CD4-positive, alpha-beta memory T cell (primary cell): Measurements from ENCODE around the gene CLEC4F. TPM values are rescaled to one million over a fixed set of nuclear protein-coding genes. Genes with fewer than 3 reads are reported as not detected.

Source experiments
- CTCF ChIA-PET: fragments of 350-600 bp; sonication (Branson Sonifier 250); formaldehyde crosslinking; loops from one replicate; lab custom pipeline; 2021; ENCODE audit warnings: inconsistent platforms; ENCODE audit not compliant: partially characterized antibody; lab: Charles Lee
- POLR2A ChIA-PET: fragments of 350-600 bp; sonication (Branson Sonifier 250); formaldehyde crosslinking; loops from one replicate; lab custom pipeline; 2021; ENCODE audit not compliant: partially characterized antibody; lab: Charles Lee
- DNase-seq, 5 donors: peaks; one replicate each; pipeline versions ENCODE4 v3.0.0 to v3.0.0-alpha.2; 2020 to 2022; ENCODE audit warnings: mixed read lengths in 1 of 5
- H3K27ac ChIP-seq: one replicate; pipeline ENCODE4 v1.7.0; 2013; ENCODE audit warnings: low read depth, low read length
- H3K27me3 ChIP-seq: 2 replicates; pipeline ENCODE4 v1.7.0; 2013; ENCODE audit warnings: mild to moderate bottlenecking, low read length, moderate library complexity; ENCODE audit not compliant: insufficient read depth
- H3K36me3 ChIP-seq: 2 replicates; pipeline ENCODE4 v1.7.0; 2013; ENCODE audit warnings: mild to moderate bottlenecking, low read length, moderate library complexity; ENCODE audit not compliant: insufficient read depth
- H3K4me1 ChIP-seq: 2 replicates; pipeline ENCODE4 v1.7.0; 2013; ENCODE audit warnings: mild to moderate bottlenecking, low read length, moderate library complexity; ENCODE audit not compliant: insufficient read depth
- H3K4me3 ChIP-seq, 2 donors: one replicate each; pipeline ENCODE4 v1.7.0; 2013; ENCODE audit warnings: low read length in 2 of 2, mild to moderate bottlenecking in 1 of 2
- H3K9me3 ChIP-seq, 2 donors: one replicate each; pipeline ENCODE4 v1.7.0; 2013; ENCODE audit warnings: low read length in 2 of 2, control low read depth in 1 of 2; ENCODE audit not compliant: control insufficient read depth in 1 of 2
- H3K27ac Mint-ChIP-seq, 7 donors: one replicate each; pipeline ENCODE4 v1.8.0; 2020 to 2021; ENCODE audit warnings: mixed read lengths in 7 of 7, mild to moderate bottlenecking in 6 of 7, inconsistent platforms in 3 of 7, moderate library complexity in 3 of 7
- H3K27me3 Mint-ChIP-seq, 2 donors: one replicate each; pipeline ENCODE4 v1.8.0; 2020 to 2021; ENCODE audit warnings: mixed read lengths in 2 of 2
- H3K36me3 Mint-ChIP-seq, 2 donors: one replicate each; pipeline ENCODE4 v1.8.0; 2020 to 2021; ENCODE audit warnings: mixed read lengths in 2 of 2, inconsistent platforms in 1 of 2, mild to moderate bottlenecking in 1 of 2
- H3K4me1 Mint-ChIP-seq, 4 donors: one replicate each; pipeline ENCODE4 v1.8.0; 2020 to 2021; ENCODE audit warnings: mixed read lengths in 4 of 4, mild to moderate bottlenecking in 1 of 4
- H3K4me3 Mint-ChIP-seq, 8 donors: one replicate each; pipeline ENCODE4 v1.8.0; 2020 to 2021; ENCODE audit warnings: mixed read lengths in 8 of 8, mild to moderate bottlenecking in 7 of 8, moderate library complexity in 6 of 8, inconsistent platforms in 3 of 8
- H3K9me3 Mint-ChIP-seq, 8 donors: one replicate each; pipeline ENCODE4 v1.8.0; 2020 to 2021; ENCODE audit warnings: mixed read lengths in 8 of 8, mild to moderate bottlenecking in 5 of 8, inconsistent platforms in 3 of 8, moderate library complexity in 1 of 8
- intact Hi-C: fragments of 100-400 bp; cut with micrococcal nuclease; formaldehyde crosslinking; loops from one replicate; pipeline ENCODE4 v1.15.1; 2023
- polyA plus RNA-seq, 2 donors: library from polyadenylated mRNA; unstranded; fragments of 300-500 nt; fragmentation: Illumina TruSeq; gene quantifications; one replicate each; pipeline ENCODE4 v1.2.3, GENCODE V29; 2021
- total RNA-seq, 2 experiments: library from RNA; stranded (reverse); gene quantifications; one replicate each; pipeline ENCODE4 v1.2.3, GENCODE V29; 2021

Gene CLEC4F, protein sequence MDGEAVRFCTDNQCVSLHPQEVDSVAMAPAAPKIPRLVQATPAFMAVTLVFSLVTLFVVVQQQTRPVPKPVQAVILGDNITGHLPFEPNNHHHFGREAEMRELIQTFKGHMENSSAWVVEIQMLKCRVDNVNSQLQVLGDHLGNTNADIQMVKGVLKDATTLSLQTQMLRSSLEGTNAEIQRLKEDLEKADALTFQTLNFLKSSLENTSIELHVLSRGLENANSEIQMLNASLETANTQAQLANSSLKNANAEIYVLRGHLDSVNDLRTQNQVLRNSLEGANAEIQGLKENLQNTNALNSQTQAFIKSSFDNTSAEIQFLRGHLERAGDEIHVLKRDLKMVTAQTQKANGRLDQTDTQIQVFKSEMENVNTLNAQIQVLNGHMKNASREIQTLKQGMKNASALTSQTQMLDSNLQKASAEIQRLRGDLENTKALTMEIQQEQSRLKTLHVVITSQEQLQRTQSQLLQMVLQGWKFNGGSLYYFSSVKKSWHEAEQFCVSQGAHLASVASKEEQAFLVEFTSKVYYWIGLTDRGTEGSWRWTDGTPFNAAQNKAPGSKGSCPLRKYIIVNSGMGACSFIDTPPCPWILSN
- total RNA-seq (not detected), polyA plus RNA-seq (not detected)

DNA sequence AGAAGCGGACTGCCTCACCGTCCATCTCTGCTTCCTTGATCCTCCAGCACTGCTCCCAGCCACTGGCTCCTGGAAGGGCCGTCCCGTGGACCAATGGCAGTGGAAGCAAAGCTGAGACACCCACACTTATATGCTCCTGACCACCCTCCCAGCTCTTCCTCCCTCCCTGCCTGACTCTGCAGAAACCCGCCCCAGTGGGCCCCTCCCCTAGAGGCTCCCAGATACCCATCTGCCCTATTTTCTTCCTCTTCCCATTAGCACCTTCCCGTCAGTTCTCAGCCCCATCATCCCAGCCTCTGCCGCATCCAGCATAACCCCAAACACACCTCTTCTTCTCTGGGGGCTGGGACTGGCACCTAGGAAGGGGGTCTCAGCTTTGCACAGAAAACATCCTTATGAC, at the start of gene CLEC4F:
CLEC4F (minus strand) TSS at position 101 of the 400 bp plus-strand sequence; CDS start at position 25, 76 bp downstream.
- intact Hi-C loops: no loop called here
- no peaks in the 10 kb centered on the region for H3K9me3 ChIP-seq
- no peak within 1 kb of the TSS for H3K4me3 ChIP-seq
- peaks cover 3 to 9% of the 10 kb centered on the region in 2 donors for H3K27me3 Mint-ChIP-seq
- CTCF ChIA-PET: no interaction called here
- peaks cover 0 to 11% (median 7%) of the 10 kb centered on the region in 4 donors for H3K4me1 Mint-ChIP-seq
- H3K36me3 Mint-ChIP-seq: no peaks in the 10 kb centered on the region
- peaks cover 11% of the 10 kb centered on the region for H3K4me1 ChIP-seq
- DNase-seq: no peak
- peak within 1 kb of the TSS in 1 of 8 donors; percentile 7 for H3K4me3 Mint-ChIP-seq
- no peak within 1 kb of the TSS for H3K27ac ChIP-seq
- POLR2A ChIA-PET: no interaction called here
- H3K27ac Mint-ChIP-seq: no peak within 1 kb of the TSS
- no peaks in the 10 kb centered on the region for H3K27me3 ChIP-seq
- H3K9me3 Mint-ChIP-seq: peaks cover 0 to 2% (median 0%) of the 10 kb centered on the region in 8 donors
- H3K36me3 ChIP-seq: no peaks in the 10 kb centered on the region

DNA sequence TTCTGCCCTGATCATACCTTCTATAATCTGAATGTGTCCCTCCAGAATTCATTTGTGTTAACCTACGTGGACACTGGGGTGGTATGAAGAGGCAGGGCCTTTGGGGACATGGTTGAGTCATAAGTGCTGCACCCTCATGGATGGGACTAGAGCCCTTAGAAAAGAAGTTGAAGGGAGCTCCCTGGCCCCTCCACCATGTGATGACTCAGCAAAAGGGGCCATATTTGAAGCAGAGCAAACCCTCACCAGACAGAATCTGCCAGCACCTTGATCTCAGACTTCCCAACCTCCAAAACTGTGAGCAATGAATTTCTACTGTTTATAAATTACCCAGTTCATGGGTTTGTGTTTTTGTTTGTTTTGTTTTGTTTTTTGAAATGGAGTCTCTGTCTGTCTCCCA, 48.6 kb upstream of the CLEC4F start:
- no peak for DNase-seq
- no peak overlapping the region for H3K27ac Mint-ChIP-seq
- H3K4me1 Mint-ChIP-seq: peaks cover 0 to 6% (median 3%) of the 10 kb centered on the region in 4 donors
- Histone ChIP-seq H3K27ac (no peak overlapping the region), H3K4me1 (peaks cover 9% of the 10 kb centered on the region), H3K36me3 (no peaks in the 10 kb centered on the region), H3K9me3 (no peaks in the 10 kb centered on the region), H3K4me3 (no peak overlapping the region), H3K27me3 (no peaks in the 10 kb centered on the region)
- POLR2A ChIA-PET: no interaction called here
- intact Hi-C loops: loop anchor here (10.0 kb wide), 1 partner anchor 564 kb away; the partner anchor contains the start of gene FAM136A
- H3K27me3 Mint-ChIP-seq: peaks cover 15 to 31% of the 10 kb centered on the region in 2 donors
- no peak overlapping the region for H3K4me3 Mint-ChIP-seq
- H3K9me3 Mint-ChIP-seq: peaks cover 0 to 2% (median 0%) of the 10 kb centered on the region in 8 donors
- no peaks in the 10 kb centered on the region for H3K36me3 Mint-ChIP-seq
- CTCF ChIA-PET: interaction anchor here (0.7 to 6.1 kb wide), 6 partner anchors 8 to 78 kb away, joined by 3 to 77 read pairs (median 11); no protein-coding TSS in a partner anchor

DNA sequence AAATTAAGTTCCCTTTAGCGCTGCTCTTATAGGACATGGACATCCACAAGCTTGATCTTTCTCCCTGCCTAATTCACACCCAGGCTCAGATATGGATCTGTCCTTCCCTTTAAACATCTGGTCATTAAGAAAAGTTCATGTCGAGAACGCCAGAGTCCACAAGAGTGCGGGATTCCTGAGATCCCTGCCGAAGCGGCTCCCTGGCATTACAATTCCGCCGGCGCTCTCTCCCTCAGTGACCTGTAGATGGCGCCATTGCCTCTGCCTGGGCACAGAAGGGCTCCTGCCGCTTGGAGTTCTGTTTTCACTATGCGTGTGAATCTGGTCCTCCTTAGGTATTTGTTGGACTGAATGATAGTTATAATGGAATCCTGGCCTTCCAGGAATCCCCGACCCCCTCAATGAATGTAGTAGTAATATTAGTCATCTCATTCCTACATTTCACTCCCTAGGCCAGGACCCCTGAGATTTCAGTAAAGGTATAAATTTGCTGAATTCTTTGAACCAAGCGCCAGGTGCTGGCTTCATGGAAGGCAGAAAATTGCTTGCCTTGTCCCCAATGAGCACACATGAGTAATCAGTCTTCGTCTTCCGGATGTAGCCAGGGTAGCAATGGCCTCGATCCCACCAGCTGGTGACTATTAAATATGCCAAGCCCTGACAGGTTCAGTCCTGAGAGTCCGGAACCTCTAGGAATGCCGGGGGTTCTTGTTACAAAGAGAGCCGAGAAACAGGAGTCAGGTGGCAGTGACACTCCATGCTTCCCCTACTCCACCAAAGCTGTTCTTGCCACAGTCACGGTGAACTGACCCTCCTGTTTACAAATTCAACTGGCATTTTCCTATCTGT, 41.6 kb upstream of the CLEC4F start:
- ChIA-PET POLR2A (no interaction called here), CTCF (interaction anchor here (0.9 to 3.2 kb wide), 7 partner anchors 9 to 86 kb away, joined by 3 to 12 read pairs (median 5); no protein-coding TSS in a partner anchor)
- no peak overlapping the region for H3K27ac ChIP-seq
- Mint-ChIP-seq H3K36me3 (no peaks in the 10 kb centered on the region), H3K4me1 (peaks cover 0 to 3% (median 1%) of the 10 kb centered on the region in 4 donors), H3K4me3 (no peak overlapping the region), H3K27ac (no peak overlapping the region), H3K9me3 (no peaks in the 10 kb centered on the region), H3K27me3 (peaks cover 29 to 50% of the 10 kb centered on the region in 2 donors)
- no peak overlapping the region for H3K4me3 ChIP-seq
- no peaks in the 10 kb centered on the region for H3K36me3 ChIP-seq
- intact Hi-C loops: loop anchor here (2.0 to 10.0 kb wide), 2 partner anchors 85 to 557 kb away; partner anchors contain the start of gene FAM136A
- DNase-seq: peak; percentile 49 to 60 (median 56)
- H3K27me3 ChIP-seq: peaks cover 12% of the 10 kb centered on the region
- H3K4me1 ChIP-seq: no peaks in the 10 kb centered on the region
- H3K9me3 ChIP-seq: no peaks in the 10 kb centered on the region

DNA sequence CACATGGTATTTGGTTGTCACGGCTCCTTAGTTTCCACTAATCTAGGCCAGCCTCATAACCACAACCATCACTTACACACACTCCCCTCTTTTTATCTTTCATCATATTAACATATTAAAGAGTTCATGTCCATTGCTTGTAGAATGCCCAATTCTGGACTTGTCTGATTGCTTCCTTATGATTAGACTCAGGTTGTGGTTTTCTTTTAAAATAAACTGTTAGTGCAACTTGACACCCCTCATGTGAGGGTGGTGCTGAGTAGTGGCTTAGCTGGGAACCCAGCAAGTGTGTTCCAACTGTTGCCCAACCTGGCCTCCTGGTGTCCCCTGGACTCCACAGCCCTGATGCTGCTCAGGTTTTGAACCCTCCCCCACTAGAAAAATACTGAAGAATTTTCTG, 35.3 kb upstream of the CLEC4F start:
- ChIA-PET CTCF (interaction anchor here (1.4 kb wide), 1 partner anchor 9 kb away, joined by 5 read pairs; no protein-coding TSS in a partner anchor), POLR2A (no interaction called here)
- Mint-ChIP-seq H3K9me3 (no peaks in the 10 kb centered on the region), H3K36me3 (no peaks in the 10 kb centered on the region), H3K27ac (no peak overlapping the region), H3K4me3 (no peak overlapping the region), H3K4me1 (peaks cover 3 to 13% (median 7%) of the 10 kb centered on the region in 4 donors), H3K27me3 (peaks cover 9 to 18% of the 10 kb centered on the region in 2 donors)
- intact Hi-C loops: no loop called here
- H3K27ac ChIP-seq: no peak overlapping the region
- no peak for DNase-seq
- H3K4me1 ChIP-seq: peaks cover 4% of the 10 kb centered on the region
- H3K27me3 ChIP-seq: peaks cover 2% of the 10 kb centered on the region
- no peaks in the 10 kb centered on the region for H3K9me3 ChIP-seq
- no peaks in the 10 kb centered on the region for H3K36me3 ChIP-seq
- H3K4me3 ChIP-seq: no peak overlapping the region

DNA sequence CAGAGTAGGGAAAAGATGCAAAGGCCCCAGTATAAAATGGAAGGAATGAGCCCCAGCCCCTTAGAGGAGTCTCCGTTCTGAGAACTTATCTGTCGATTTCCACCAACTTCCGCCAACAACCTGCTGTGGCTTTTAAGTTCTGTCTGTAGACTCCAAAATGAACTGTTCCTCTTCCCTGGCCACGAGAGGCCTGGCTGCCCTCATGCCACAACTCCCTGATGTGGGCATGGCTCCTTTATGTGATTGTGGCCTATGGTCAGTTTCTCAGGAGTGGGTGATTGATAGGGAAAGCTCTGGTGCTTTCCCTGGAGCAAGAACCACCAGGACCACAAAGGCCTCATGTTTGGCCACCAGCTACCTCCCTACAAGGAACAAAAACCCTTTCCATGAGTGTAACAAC, 34.0 kb upstream of the CLEC4F start:
- Histone ChIP-seq H3K27ac (no peak overlapping the region), H3K4me3 (no peak overlapping the region), H3K27me3 (peaks cover 2% of the 10 kb centered on the region), H3K36me3 (no peaks in the 10 kb centered on the region), H3K4me1 (peaks cover 4% of the 10 kb centered on the region), H3K9me3 (no peaks in the 10 kb centered on the region)
- H3K4me1 Mint-ChIP-seq: peaks cover 3 to 13% (median 7%) of the 10 kb centered on the region in 4 donors
- H3K36me3 Mint-ChIP-seq: no peaks in the 10 kb centered on the region
- ChIA-PET CTCF (no interaction called here), POLR2A (no interaction called here)
- no peaks in the 10 kb centered on the region for H3K9me3 Mint-ChIP-seq
- peaks cover 3 to 9% of the 10 kb centered on the region in 2 donors for H3K27me3 Mint-ChIP-seq
- intact Hi-C loops: no loop called here
- DNase-seq: no peak
- no peak overlapping the region for H3K4me3 Mint-ChIP-seq
- no peak overlapping the region for H3K27ac Mint-ChIP-seq

DNA sequence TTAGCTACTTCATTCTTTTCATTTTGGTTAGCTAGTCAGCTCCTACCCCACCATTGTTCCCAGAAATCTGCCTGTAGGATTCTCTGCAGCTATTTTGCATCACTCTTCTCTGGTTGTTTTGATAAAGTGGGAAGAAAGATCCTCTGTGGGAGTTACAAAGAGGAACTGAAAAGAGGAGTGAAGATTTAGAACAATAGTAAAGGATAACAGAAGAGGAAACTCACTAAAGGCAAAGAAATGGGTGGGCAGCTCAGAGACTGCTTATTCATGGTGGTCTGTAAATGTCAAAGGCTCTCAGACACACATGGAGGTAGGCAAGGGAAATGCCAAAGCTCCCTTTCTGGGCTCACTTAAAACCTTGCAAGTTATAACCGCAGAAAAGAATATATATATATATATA, 32.4 kb upstream of the CLEC4F start:
- Mint-ChIP-seq H3K9me3 (no peaks in the 10 kb centered on the region), H3K4me1 (peaks cover 3 to 13% (median 7%) of the 10 kb centered on the region in 4 donors), H3K27ac (no peak overlapping the region), H3K36me3 (no peaks in the 10 kb centered on the region), H3K4me3 (no peak overlapping the region), H3K27me3 (peaks cover 2 to 3% of the 10 kb centered on the region in 2 donors)
- Histone ChIP-seq H3K4me1 (peaks cover 4% of the 10 kb centered on the region), H3K4me3 (no peak overlapping the region), H3K36me3 (no peaks in the 10 kb centered on the region), H3K27me3 (no peaks in the 10 kb centered on the region), H3K9me3 (no peaks in the 10 kb centered on the region), H3K27ac (no peak overlapping the region)
- CTCF ChIA-PET: interaction anchor here (0.8 to 2.0 kb wide), 3 partner anchors 9 to 18 kb away, joined by 3 to 5 read pairs (median 4); no protein-coding TSS in a partner anchor
- no peak for DNase-seq
- intact Hi-C loops: no loop called here
- POLR2A ChIA-PET: no interaction called here
